HG02588 (cell line): ENCODE measurements around the gene ERP44.

ENCODE experiments used
- ATAC-seq: cut with Tn5 transposase; IDR thresholded peaks from one replicate; pipeline ENCODE4 v1.9.1; 2021; ENCODE audit warnings: mild to moderate bottlenecking, moderate library complexity; ENCODE audit not compliant: unreplicated experiment

The ERP44 gene

GRCh38 chr9:99954819-99955218, 144.0 kb downstream of the ERP44 start:
- ATAC-seq = no peak

GRCh38 chr9:99953861-99954507, 144.8 kb downstream of the ERP44 start:
- no peak for ATAC-seq

GRCh38 chr9:99948896-99949295, 149.9 kb downstream of the ERP44 start:
- no peak for ATAC-seq

- ATAC-seq = no peak
These were observed 150.3 kb downstream of the ERP44 start for GRCh38 chr9:99948482-99948881.

GRCh38 chr9:99947395-99947794, 151.4 kb downstream of the ERP44 start:
- ATAC-seq = no peak

GRCh38 chr9:99936947-99937587, 161.7 kb downstream of the ERP44 start:
- ATAC-seq = no peak

GRCh38 chr9:99931155-99931840, 167.5 kb downstream of the ERP44 start:
- no peak for ATAC-seq

GRCh38 chr9:99929652-99930051, 169.1 kb downstream of the ERP44 start:
- ATAC-seq = no peak
